Cardiac muscle cell (in vitro differentiated cells and primary cell): ENCODE data around the gene CHIC2. TPM values are rescaled to one million over a fixed set of nuclear protein-coding genes. Genes with fewer than 3 reads are reported as not detected.

Experiments used
- DNase-seq, 2 donors: peaks; one replicate each; pipeline versions ENCODE4 v3.0.0 to v3.0.0-alpha.2; 2010 to 2017; ENCODE audit warnings: low read depth in 1 of 2, low spot score in 1 of 2
- H3K27ac ChIP-seq: fragments of 200-600 bp; sonication (generic); 2 replicates; pipeline ENCODE4 v1.5.1; 2016
- H3K27me3 ChIP-seq: fragments of 200-600 bp; sonication (generic); 2 replicates; pipeline ENCODE4 v1.6.0; 2016; ENCODE audit warnings: control low read depth
- H3K36me3 ChIP-seq: fragments of 200-600 bp; sonication (generic); 2 replicates; pipeline ENCODE4 v1.5.1; 2016; ENCODE audit warnings: control low read depth
- H3K4me1 ChIP-seq: fragments of 200-600 bp; sonication (generic); 2 replicates; pipeline ENCODE4 v1.8.1; 2017; ENCODE audit warnings: low read depth, mild to moderate bottlenecking, mixed run types
- H3K4me3 ChIP-seq: fragments of 200-600 bp; sonication (generic); 2 replicates; pipeline ENCODE4 v1.5.1; 2016; ENCODE audit warnings: mild to moderate bottlenecking
- H3K9me3 ChIP-seq: fragments of 200-600 bp; sonication (generic); 2 replicates; pipeline ENCODE4 v1.5.1; 2017; ENCODE audit warnings: low read depth, mild to moderate bottlenecking, control low read depth
- CTCF ChIP-seq: IDR thresholded peaks from 2 replicates; pipeline ENCODE4 v1.5.1; 2012; ENCODE audit warnings: low read depth, mild to moderate bottlenecking, low read length
- polyA plus RNA-seq: library from polyadenylated mRNA; unstranded; fragments of >200 nt; fragmentation: Nextera tagmentation; extraction: Ambion mirVana; gene quantifications from 2 replicates; pipeline ENCODE4 v1.2.1, GENCODE V29; 2016
- total RNA-seq: library from RNA; depleted of rRNA; stranded (reverse); fragments of >200 nt; gene quantifications from 2 replicates; pipeline ENCODE4 v1.2.3, GENCODE V29; 2016

CHIC2 gene
- total and polyA plus RNA-seq, 2 experiments from 2014 or later, result 35.4 to 36.5 TPM

GRCh38 chr4:53997898-53998297 lies 66.5 kb downstream of the CHIC2 start:
- H3K9me3 ChIP-seq, result no peaks in the 10 kb centered on the region
- no peak overlapping the region for H3K4me3 ChIP-seq
- no peaks in the 10 kb centered on the region for H3K4me1 ChIP-seq
- TF ChIP-seq CTCF, result no peak
- no peak overlapping the region for H3K27ac ChIP-seq
- no peaks in the 10 kb centered on the region for H3K27me3 ChIP-seq
- DNase-seq, result no peak
- no peaks in the 10 kb centered on the region for H3K36me3 ChIP-seq

- no peak overlapping the region for H3K4me3 ChIP-seq
- no peaks in the 10 kb centered on the region for H3K9me3 ChIP-seq
- H3K4me1 ChIP-seq, result no peaks in the 10 kb centered on the region
- no peak overlapping the region for H3K27ac ChIP-seq
- H3K36me3 ChIP-seq, result no peaks in the 10 kb centered on the region
- TF ChIP-seq CTCF, result no peak
- H3K27me3 ChIP-seq, result no peaks in the 10 kb centered on the region
- no peak for DNase-seq
Measured at GRCh38 chr4:53994382-53995102, 69.9 kb downstream of the CHIC2 start.

GRCh38 chr4:53992785-53993184 lies 71.6 kb downstream of the CHIC2 start:
- no peak overlapping the region for H3K4me3 ChIP-seq
- H3K27ac ChIP-seq, result no peak overlapping the region

GRCh38 chr4:53991821-53992220 lies 72.6 kb downstream of the CHIC2 start:
- DNase-seq, result no peak
- Histone ChIP-seq H3K36me3 (no peaks in the 10 kb centered on the region), H3K4me3 (no peak overlapping the region), H3K27me3 (no peaks in the 10 kb centered on the region), H3K9me3 (no peaks in the 10 kb centered on the region), H3K27ac (no peak overlapping the region), H3K4me1 (no peaks in the 10 kb centered on the region)
- no peak for TF ChIP-seq CTCF

More at GRCh38 chr4:53992785-53993184, 71.6 kb downstream of the CHIC2 start:
- no peaks in the 10 kb centered on the region for H3K9me3 ChIP-seq
- DNase-seq, result no peak
- H3K36me3 ChIP-seq, result no peaks in the 10 kb centered on the region
- H3K27me3 ChIP-seq, result no peaks in the 10 kb centered on the region
- TF ChIP-seq CTCF, result no peak
- H3K4me1 ChIP-seq, result no peaks in the 10 kb centered on the region

GRCh38 chr4:53990641-53991040 lies 73.8 kb downstream of the CHIC2 start:
- Histone ChIP-seq H3K27ac (no peak overlapping the region), H3K9me3 (no peaks in the 10 kb centered on the region), H3K4me3 (no peak overlapping the region), H3K27me3 (no peaks in the 10 kb centered on the region), H3K4me1 (no peaks in the 10 kb centered on the region), H3K36me3 (no peaks in the 10 kb centered on the region)
- peak in 1 of 2 donors; percentile 52 for DNase-seq
- no peak for TF ChIP-seq CTCF
